Endothelial cell of hepatic sinusoid (primary cell): ENCODE data around the gene C11orf86.

ENCODE experiments used
- in situ Hi-C: cut with HindIII; loops from 2 replicates; pipeline ENCODE4 v1.10.0; 2017; ENCODE audit warnings: low sequenced_read_pairs

The C11orf86 gene

GRCh38 chr11:67022961-67023956 lies 48.2 kb downstream of the C11orf86 start, which contains the start of gene SYT12:
TSS of gene SYT12 (plus strand) at chr11:67023134. CDS start at chr11:67030145, 7,011 bp downstream.
- in situ Hi-C loops: loop anchor here (5.0 kb wide), 1 partner anchor 136 kb away; no protein-coding TSS in a partner anchor

- in situ Hi-C loops: loop anchor here (5.0 kb wide), 1 partner anchor 137 kb away; no protein-coding TSS in a partner anchor
These were observed 48.9 kb downstream of the C11orf86 start for GRCh38 chr11:67023957-67024353.

- in situ Hi-C loops: loop anchor here (5.0 kb wide), 1 partner anchor 137 kb away; no protein-coding TSS in a partner anchor
These were observed 49.3 kb downstream of the C11orf86 start for GRCh38 chr11:67024410-67024809.

GRCh38 chr11:67024966-67025365 lies 49.9 kb downstream of the C11orf86 start:
- in situ Hi-C loops: loop anchor here (5.0 kb wide), 1 partner anchor 138 kb away; no protein-coding TSS in a partner anchor

- in situ Hi-C loops: no loop called here
These were observed 50.6 kb downstream of the C11orf86 start for GRCh38 chr11:67025750-67026149.
